Prostate gland (tissue), 2 donors: ENCODE measurements around the gene ECE1.

Source experiments
- POLR2A ChIP-seq: fragments of 450-650 bp; IDR thresholded peaks from one replicate; pipeline ENCODE4 v1.6.1; 2016; ENCODE audit warnings: antibody characterized with exemption, mild to moderate bottlenecking
- POLR2AphosphoS5 ChIP-seq: sonication (generic); formaldehyde crosslinking; IDR thresholded peaks from one replicate; pipeline ENCODE4 v1.6.1; 2017; ENCODE audit warnings: antibody characterized with exemption
- TF ChIP-seq, protein P1 (sequence below), 4 experiments: fragments of 200-600 bp in 2 of 4; fragments of 450-650 bp in 2 of 4; sonication (generic) in 2 of 4; IDR thresholded peaks; 1 replicate in 3 of 4; 2 replicates in 1 of 4; pipeline ENCODE4 v1.5.1; 2016 to 2019; ENCODE audit warnings: antibody characterized with exemption in 4 of 4, mild to moderate bottlenecking in 2 of 4, moderate library complexity in 2 of 4

DNA sequence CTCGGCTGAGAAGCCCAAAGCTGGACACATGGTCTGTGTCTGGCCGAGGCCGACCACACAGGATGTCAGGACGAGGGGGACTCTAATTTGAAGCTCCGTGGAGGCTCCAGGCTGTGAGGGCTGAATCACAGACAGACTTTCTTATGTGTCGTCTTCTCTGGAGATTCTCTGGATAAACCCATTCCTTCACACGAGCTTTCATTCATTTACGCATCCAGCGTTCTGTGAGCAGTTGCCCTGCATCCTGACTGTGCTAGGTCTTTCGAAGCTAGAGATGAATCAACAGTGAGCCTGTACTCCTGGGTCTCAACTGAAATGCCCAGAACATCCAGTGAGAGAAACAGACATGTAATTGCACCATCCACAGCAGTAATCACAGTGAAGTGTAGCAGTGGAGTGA, 49.6 kb downstream of the ECE1 start:
- TF ChIP-seq POLR2A (no peak), POLR2AphosphoS5 (no peak)
- TF ChIP-seq, protein P1, sequence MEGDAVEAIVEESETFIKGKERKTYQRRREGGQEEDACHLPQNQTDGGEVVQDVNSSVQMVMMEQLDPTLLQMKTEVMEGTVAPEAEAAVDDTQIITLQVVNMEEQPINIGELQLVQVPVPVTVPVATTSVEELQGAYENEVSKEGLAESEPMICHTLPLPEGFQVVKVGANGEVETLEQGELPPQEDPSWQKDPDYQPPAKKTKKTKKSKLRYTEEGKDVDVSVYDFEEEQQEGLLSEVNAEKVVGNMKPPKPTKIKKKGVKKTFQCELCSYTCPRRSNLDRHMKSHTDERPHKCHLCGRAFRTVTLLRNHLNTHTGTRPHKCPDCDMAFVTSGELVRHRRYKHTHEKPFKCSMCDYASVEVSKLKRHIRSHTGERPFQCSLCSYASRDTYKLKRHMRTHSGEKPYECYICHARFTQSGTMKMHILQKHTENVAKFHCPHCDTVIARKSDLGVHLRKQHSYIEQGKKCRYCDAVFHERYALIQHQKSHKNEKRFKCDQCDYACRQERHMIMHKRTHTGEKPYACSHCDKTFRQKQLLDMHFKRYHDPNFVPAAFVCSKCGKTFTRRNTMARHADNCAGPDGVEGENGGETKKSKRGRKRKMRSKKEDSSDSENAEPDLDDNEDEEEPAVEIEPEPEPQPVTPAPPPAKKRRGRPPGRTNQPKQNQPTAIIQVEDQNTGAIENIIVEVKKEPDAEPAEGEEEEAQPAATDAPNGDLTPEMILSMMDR (IDR thresholded peaks at IDR 0.05) = no peak
